ENCODE results near the gene STAT2.
"Not testable (repeated sequence)": the region's sequence is repeated elsewhere in the genome, so short reads cannot be mapped to it uniquely, and the experiment has no call there.

STAT2 gene

GRCh38 chr12:56332512-56333196, 27.3 kb downstream of the STAT2 start:
- in situ Hi-C loops (cut with MboI; ENCODE audit: low sequenced_read_pairs) = no loop called here

GRCh38 chr12:56330936-56331490, 28.9 kb downstream of the STAT2 start:
- in situ Hi-C loops (cut with MboI; ENCODE audit: low sequenced_read_pairs) = no loop called here

GRCh38 chr12:56326533-56326932, 33.4 kb downstream of the STAT2 start:
- in situ Hi-C loops (cut with MboI; ENCODE audit: low sequenced_read_pairs) = no loop called here

GRCh38 chr12:56326126-56326525, 33.8 kb downstream of the STAT2 start:
- in situ Hi-C loops (cut with MboI; ENCODE audit: low sequenced_read_pairs) = no loop called here

GRCh38 chr12:56324206-56324605, 35.7 kb downstream of the STAT2 start:
- in situ Hi-C loops (cut with MboI; ENCODE audit: low sequenced_read_pairs) = no loop called here

GRCh38 chr12:56321610-56322009, 38.3 kb downstream of the STAT2 start:
- in situ Hi-C loops (cut with MboI; ENCODE audit: low sequenced_read_pairs) = not testable (repeated sequence)

GRCh38 chr12:56321027-56321426, 38.9 kb downstream of the STAT2 start:
- in situ Hi-C loops (cut with MboI; ENCODE audit: low sequenced_read_pairs) = no loop called here

- in situ Hi-C loops (cut with MboI; ENCODE audit: low sequenced_read_pairs) = no loop called here
Observed at GRCh38 chr12:56317675-56318074, 42.2 kb downstream of the STAT2 start.

- in situ Hi-C loops (cut with MboI; ENCODE audit: low sequenced_read_pairs) = no loop called here
Observed at GRCh38 chr12:56315622-56316473, 44.1 kb downstream of the STAT2 start, which contains the start of gene CNPY2. Gene CNPY2 (minus strand): TSS chr12:56315988. CDS start chr12:56315217, 771 bp downstream.

GRCh38 chr12:56315249-56315621, 44.7 kb downstream of the STAT2 start:
- in situ Hi-C loops (cut with MboI; ENCODE audit: low sequenced_read_pairs) = no loop called here

GRCh38 chr12:56311003-56311402, 48.9 kb downstream of the STAT2 start:
- in situ Hi-C loops (cut with MboI; ENCODE audit: low sequenced_read_pairs) = no loop called here

GRCh38 chr12:56308714-56309113, 51.2 kb downstream of the STAT2 start:
- in situ Hi-C loops (cut with MboI; ENCODE audit: low sequenced_read_pairs) = no loop called here

GRCh38 chr12:56307221-56307965, 52.5 kb downstream of the STAT2 start:
- in situ Hi-C loops (cut with MboI; ENCODE audit: low sequenced_read_pairs) = no loop called here

- in situ Hi-C loops (cut with MboI; ENCODE audit: low sequenced_read_pairs) = no loop called here
Observed at GRCh38 chr12:56304872-56305590, 54.9 kb downstream of the STAT2 start.

GRCh38 chr12:56304276-56304675, 55.6 kb downstream of the STAT2 start:
- in situ Hi-C loops (cut with MboI; ENCODE audit: low sequenced_read_pairs) = no loop called here

- in situ Hi-C loops (cut with MboI; ENCODE audit: low sequenced_read_pairs) = no loop called here
Observed at GRCh38 chr12:56300644-56301464, 59.1 kb downstream of the STAT2 start.

- in situ Hi-C loops (cut with MboI; ENCODE audit: low sequenced_read_pairs) = no loop called here
Observed at GRCh38 chr12:56299853-56300643, 59.9 kb downstream of the STAT2 start, which contains the start of gene CS. Gene CS (minus strand): TSS chr12:56300330. CDS start chr12:56300201, 129 bp downstream.

GRCh38 chr12:56299308-56299852, 60.5 kb downstream of the STAT2 start:
- in situ Hi-C loops (cut with MboI; ENCODE audit: low sequenced_read_pairs) = no loop called here
